Prostate gland (tissue), 2 donors: ENCODE results near the gene OR2T12.

Experiments used
- CTCF ChIP-seq, 4 experiments: fragments of 200-600 bp in 2 of 4; fragments of 450-650 bp in 2 of 4; sonication (generic) in 2 of 4; IDR thresholded peaks; 1 replicate in 3 of 4; 2 replicates in 1 of 4; pipeline ENCODE4 v1.5.1; 2016 to 2019; ENCODE audit warnings: antibody characterized with exemption in 4 of 4, mild to moderate bottlenecking in 2 of 4, moderate library complexity in 2 of 4
- POLR2A ChIP-seq: fragments of 450-650 bp; IDR thresholded peaks from one replicate; pipeline ENCODE4 v1.6.1; 2016; ENCODE audit warnings: antibody characterized with exemption, mild to moderate bottlenecking

DNA sequence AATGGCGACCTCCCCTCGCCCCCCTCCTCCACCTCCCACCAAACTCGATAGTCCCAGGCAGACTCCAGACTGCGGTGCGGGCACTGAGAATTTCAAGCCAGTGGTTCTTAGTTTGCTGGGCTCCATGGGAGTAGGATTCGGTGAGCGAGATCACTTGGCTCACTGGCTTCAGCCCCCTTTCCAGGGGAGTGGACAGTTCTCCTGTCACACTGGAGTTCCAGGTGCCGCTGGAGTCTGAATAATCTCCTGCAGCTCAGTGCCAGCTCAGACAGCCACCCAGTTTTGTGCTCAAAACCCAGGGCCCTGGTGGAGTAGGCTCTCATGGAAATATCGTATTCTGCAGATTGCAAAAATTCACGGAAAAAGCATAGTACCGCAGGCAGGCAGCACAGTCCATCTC is 13.6 kb upstream of the OR2T12 start:
- no peak for TF ChIP-seq POLR2A
- no peak for TF ChIP-seq CTCF (IDR thresholded peaks at IDR 0.05)
